Endothelial cell of umbilical vein (primary cell): ENCODE measurements around the gene CASKIN1. TPM values are rescaled to one million over a fixed set of nuclear protein-coding genes. Genes with fewer than 3 reads are reported as not detected.
A peak's percentile ranks its signal among the peaks of the same experiment; 100 is the strongest.

Source experiments
- BruUV-seq: library from RNA; stranded (reverse); fragments of 400-500 nt; replicated peaks from 2 replicates; lab custom pipeline; 2021; lab: Mats Ljungman, UMichigan
- CTCF ChIA-PET: fragments of 300-600, 350-600 bp; sonication (Branson Sonifier 250); formaldehyde crosslinking; loops from one replicate; lab custom pipeline; 2021; ENCODE audit warnings: antibody characterized with exemption, inconsistent platforms; lab: Charles Lee
- POLR2A ChIA-PET: fragments of 300-600, 350-600 bp; sonication (Branson Sonifier 250); formaldehyde crosslinking; loops from one replicate; lab custom pipeline; 2021; ENCODE audit warnings: antibody characterized with exemption, inconsistent platforms; lab: Charles Lee
- DNase-seq: peaks from one replicate; pipeline ENCODE4 v3.0.0-alpha.2; 2011; ENCODE audit warnings: low read depth, low spot score
- FAIRE-seq: peaks from 2 replicates; lab custom pipeline; 2011; peaks lifted over from hg19 to GRCh38; lab: Jason Lieb, UNC
- H2AFZ ChIP-seq: 2 replicates; pipeline ENCODE4 v1.6.0; 2012; ENCODE audit warnings: low read depth, low read length, control low read depth, inconsistent platforms
- H3K27ac ChIP-seq: 2 replicates; pipeline ENCODE4 v1.5.1; 2011; ENCODE audit warnings: low read depth, mild to moderate bottlenecking, control low read depth, low read length, moderate library complexity; ENCODE audit not compliant: insufficient read depth
- H3K27me3 ChIP-seq, 2 experiments: 2 replicates each; pipeline versions ENCODE4 v1.6.0 to v1.6.1; 2011; ENCODE audit warnings: low read length in 2 of 2, mixed read lengths in 1 of 2; ENCODE audit not compliant: control insufficient read depth in 2 of 2, insufficient read depth in 2 of 2
- H3K36me3 ChIP-seq, 2 experiments: 2 replicates in 1 of 2; 3 replicates in 1 of 2; pipeline ENCODE4 v1.5.1; 2011; ENCODE audit warnings: low read length in 2 of 2, mild to moderate bottlenecking in 1 of 2, moderate library complexity in 1 of 2; ENCODE audit not compliant: control insufficient read depth in 2 of 2, insufficient read depth in 2 of 2; ENCODE audit errors: extremely low read depth in 1 of 2
- H3K4me1 ChIP-seq: 3 replicates; pipeline ENCODE4 v1.5.1; 2011; ENCODE audit warnings: mild to moderate bottlenecking, low read length; ENCODE audit not compliant: control insufficient read depth, insufficient read depth; ENCODE audit errors: extremely low read depth
- H3K4me2 ChIP-seq: 2 replicates; pipeline ENCODE4 v1.6.1; 2011; ENCODE audit warnings: low read length, control low read depth, mixed read lengths; ENCODE audit not compliant: insufficient read depth
- H3K4me3 ChIP-seq, 3 experiments: fragments of 200-600 bp in 1 of 3; sonication (generic), shearing (Covaris generic) in 1 of 3; replicated peaks in 1 of 3; 2 replicates each; pipeline ENCODE4 v1.5.1; 2011 to 2016; ENCODE audit warnings: control low read depth in 3 of 3, low read length in 3 of 3, mild to moderate bottlenecking in 2 of 3, inconsistent platforms in 1 of 3, low read depth in 1 of 3, moderate library complexity in 1 of 3; ENCODE audit not compliant: insufficient read depth in 1 of 3
- H3K79me2 ChIP-seq: 2 replicates; pipeline ENCODE4 v1.6.0; 2012; ENCODE audit warnings: low read length, inconsistent platforms; ENCODE audit not compliant: control insufficient read depth, insufficient read depth
- H3K9ac ChIP-seq: replicated peaks from 2 replicates; pipeline ENCODE3; 2011; ENCODE audit warnings: low read length, control low read depth; ENCODE audit not compliant: insufficient read depth; ENCODE audit errors: extremely low read depth
- H3K9me1 ChIP-seq: replicated peaks from 3 replicates; pipeline ENCODE4 v1.6.0; 2011; ENCODE audit warnings: mild to moderate bottlenecking, low read length; ENCODE audit not compliant: control insufficient read depth, insufficient read depth; ENCODE audit errors: extremely low read depth
- H3K9me3 ChIP-seq: replicated peaks from 2 replicates; pipeline ENCODE4 v1.5.1; 2012; ENCODE audit warnings: low read length, inconsistent platforms; ENCODE audit not compliant: control insufficient read depth, insufficient read depth
- H4K20me1 ChIP-seq: replicated peaks from 2 replicates; pipeline ENCODE3; 2011; ENCODE audit warnings: mild to moderate bottlenecking, low read length; ENCODE audit not compliant: control insufficient read depth, insufficient read depth; ENCODE audit errors: extremely low read depth
- CTCF ChIP-seq, 2 donors: IDR thresholded peaks; 1 replicate in 1 of 2; 2 replicates in 1 of 2; pipeline ENCODE4 v1.5.1; 2011; ENCODE audit warnings: low read length in 2 of 2, mild to moderate bottlenecking in 2 of 2, moderate library complexity in 2 of 2, control low read depth in 1 of 2, inconsistent platforms in 1 of 2, low read depth in 1 of 2; ENCODE audit not compliant: insufficient read depth in 1 of 2; ENCODE audit errors: extremely low read depth in 1 of 2
- EZH2 ChIP-seq: IDR thresholded peaks from 2 replicates; pipeline ENCODE4 v1.6.1; 2012; ENCODE audit warnings: borderline replicate concordance, low read depth, mild to moderate bottlenecking, moderate library complexity, low read length, inconsistent platforms; ENCODE audit not compliant: severe bottlenecking
- FOS ChIP-seq: IDR thresholded peaks from 2 replicates; pipeline ENCODE4 v1.6.1; 2011; ENCODE audit warnings: mild to moderate bottlenecking, low read length, moderate library complexity, borderline replicate concordance; ENCODE audit not compliant: insufficient read depth
- POLR2AphosphoS5 ChIP-seq: IDR thresholded peaks from 2 replicates; pipeline ENCODE4 v1.6.1; 2012; ENCODE audit warnings: low read depth, mild to moderate bottlenecking, control low read depth, low read length, moderate library complexity; ENCODE audit not compliant: insufficient read depth
- dilution Hi-C: fragments of 300-500 bp; cut with MboI; formaldehyde crosslinking; loops from one replicate; pipeline ENCODE4 v1.15.0; 2019; ENCODE audit warnings: low sequenced_read_pairs; ENCODE audit not compliant: extremely low pct_ligation_motif_present
- intact Hi-C: fragments of 100-400 bp; cut with micrococcal nuclease; formaldehyde crosslinking; loops from one replicate; pipeline ENCODE4 v1.10.0; 2022
- polyA plus RNA-seq, 4 experiments: library from polyadenylated mRNA; depleted of rRNA in 3 of 4; stranded (reverse) in 3 of 4; unstranded in 1 of 4; fragments of >200 nt; gene quantifications; 2 replicates each; pipeline versions ENCODE4 v1.2.1 to v1.2.3, GENCODE V29; 2011 to 2012; ENCODE audit warnings: missing spikeins in 1 of 4
- total RNA-seq: library from RNA; stranded (reverse); gene quantifications from 2 replicates; pipeline ENCODE4 v1.2.3, GENCODE V29; 2021

Gene CASKIN1
- total and polyA plus RNA-seq, 2 donors (not counting 3 experiments of a cell fraction or from before 2014, with no cell fraction given) = 0.11 to 0.58 TPM

- peak overlapping the region in 2 of 3 experiments; percentile 13 to 32 for H3K4me3 ChIP-seq
- H3K9me3 ChIP-seq = no peaks in the 10 kb centered on the region
- H3K36me3 ChIP-seq = peaks cover 2 to 7% of the 10 kb centered on the region in 2 experiments
- no peak overlapping the region for H3K27ac ChIP-seq
- no peaks in the 10 kb centered on the region for H4K20me1 ChIP-seq
- H3K27me3 ChIP-seq = no peaks in the 10 kb centered on the region
- dilution Hi-C loops = no loop called here
- H2AFZ ChIP-seq = no peak overlapping the region
- H3K4me2 ChIP-seq = peak overlapping the region; percentile 31
- ChIA-PET POLR2A (interaction anchor here (0.5 to 0.6 kb wide), 2 partner anchors 110 to 1823 kb away, joined by 3 to 4 read pairs; no protein-coding TSS in a partner anchor), CTCF (interaction anchor here (1.2 to 1.6 kb wide), 2 partner anchors 8 to 144 kb away, joined by 3 to 5 read pairs; no protein-coding TSS in a partner anchor)
- TF ChIP-seq EZH2 (peak; percentile 46), CTCF (IDR thresholded peaks at IDR 0.05; ENCODE audit: extremely low read depth in 1 of 2, insufficient read depth in 1 of 2, low read depth in 1 of 2, low read length in 2 of 2) (no peak), FOS (no peak), POLR2AphosphoS5 (peak; percentile 57)
- H3K4me1 ChIP-seq = peaks cover 27% of the 10 kb centered on the region
- H3K79me2 ChIP-seq = peaks cover 28% of the 10 kb centered on the region
- no TSS peak for BruUV-seq
- DNase-seq (no peak), FAIRE-seq (no peak)
- H3K9ac ChIP-seq = no peak overlapping the region
- H3K9me1 ChIP-seq = no peaks in the 10 kb centered on the region
- intact Hi-C loops = no loop called here
Measured at GRCh38 chr16:2148714-2149629, 47.4 kb downstream of the CASKIN1 start.
